Stomach smooth muscle (tissue), 2 donors: Measurements from ENCODE around the gene SLC38A8.

Experiments used
- H3K27ac ChIP-seq: one replicate; pipeline ENCODE4 v1.7.0; 2013; ENCODE audit warnings: mild to moderate bottlenecking, low read length, inconsistent platforms
- H3K27me3 ChIP-seq, 2 donors: one replicate each; pipeline ENCODE4 v1.7.0; 2013; ENCODE audit warnings: low read length in 2 of 2; ENCODE audit not compliant: insufficient read depth in 2 of 2, control insufficient read depth in 1 of 2
- H3K36me3 ChIP-seq, 2 donors: one replicate each; pipeline ENCODE4 v1.7.0; 2013; ENCODE audit warnings: low read length in 2 of 2; ENCODE audit not compliant: control insufficient read depth in 2 of 2, insufficient read depth in 2 of 2
- H3K4me1 ChIP-seq: one replicate; pipeline ENCODE4 v1.7.0; 2013; ENCODE audit warnings: low read length; ENCODE audit not compliant: control insufficient read depth, insufficient read depth
- H3K4me3 ChIP-seq, 2 donors: one replicate each; pipeline ENCODE4 v1.7.0; 2013; ENCODE audit warnings: low read length in 2 of 2
- H3K9ac ChIP-seq, 2 donors: one replicate each; pipeline ENCODE4 v1.7.0; 2013; ENCODE audit warnings: low read length in 2 of 2, mild to moderate bottlenecking in 1 of 2
- H3K9me3 ChIP-seq, 2 donors: one replicate each; pipeline ENCODE4 v1.7.0; 2013; ENCODE audit warnings: low read length in 2 of 2; ENCODE audit not compliant: control insufficient read depth in 2 of 2
- donor health status: healthy.
- donor health status: Pancreatic carcinoma.

Gene SLC38A8

DNA sequence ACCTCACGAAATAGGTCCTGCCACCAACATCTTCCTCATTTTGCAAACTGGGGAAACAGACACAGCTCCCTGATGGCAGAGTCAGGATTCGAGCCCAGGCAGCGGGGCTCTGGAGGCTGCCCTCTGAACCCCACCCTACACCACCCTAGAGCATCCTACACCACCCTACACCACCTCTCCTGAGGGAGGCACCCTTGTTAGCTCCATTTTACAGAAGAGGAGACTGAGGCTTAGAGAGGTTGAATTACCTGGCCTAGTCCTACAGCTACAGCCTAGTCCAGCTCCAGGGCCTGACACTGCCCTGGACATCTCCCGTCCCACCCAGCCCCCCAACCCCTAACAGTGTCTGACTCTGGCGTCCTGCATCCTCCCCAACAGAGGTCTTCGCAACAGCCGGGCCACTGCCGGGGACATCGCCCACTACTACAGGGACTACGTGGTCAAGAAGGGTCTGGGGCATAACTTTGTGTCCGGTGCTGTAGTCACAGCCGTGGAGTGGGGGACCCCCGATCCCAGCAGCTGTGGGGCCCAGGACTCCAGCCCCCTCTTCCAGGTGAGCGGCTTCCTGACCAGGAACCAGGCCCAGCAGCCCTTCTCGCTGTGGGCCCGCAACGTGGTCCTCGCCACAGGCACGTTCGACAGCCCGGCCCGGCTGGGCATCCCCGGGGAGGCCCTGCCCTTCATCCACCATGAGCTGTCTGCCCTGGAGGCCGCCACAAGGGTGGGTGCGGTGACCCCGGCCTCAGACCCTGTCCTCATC, 77.7 kb downstream of the SLC38A8 start:
- Histone ChIP-seq H3K36me3 (peaks cover 14 to 17% of the 10 kb centered on the region in 2 donors), H3K27ac (no peak overlapping the region)

DNA sequence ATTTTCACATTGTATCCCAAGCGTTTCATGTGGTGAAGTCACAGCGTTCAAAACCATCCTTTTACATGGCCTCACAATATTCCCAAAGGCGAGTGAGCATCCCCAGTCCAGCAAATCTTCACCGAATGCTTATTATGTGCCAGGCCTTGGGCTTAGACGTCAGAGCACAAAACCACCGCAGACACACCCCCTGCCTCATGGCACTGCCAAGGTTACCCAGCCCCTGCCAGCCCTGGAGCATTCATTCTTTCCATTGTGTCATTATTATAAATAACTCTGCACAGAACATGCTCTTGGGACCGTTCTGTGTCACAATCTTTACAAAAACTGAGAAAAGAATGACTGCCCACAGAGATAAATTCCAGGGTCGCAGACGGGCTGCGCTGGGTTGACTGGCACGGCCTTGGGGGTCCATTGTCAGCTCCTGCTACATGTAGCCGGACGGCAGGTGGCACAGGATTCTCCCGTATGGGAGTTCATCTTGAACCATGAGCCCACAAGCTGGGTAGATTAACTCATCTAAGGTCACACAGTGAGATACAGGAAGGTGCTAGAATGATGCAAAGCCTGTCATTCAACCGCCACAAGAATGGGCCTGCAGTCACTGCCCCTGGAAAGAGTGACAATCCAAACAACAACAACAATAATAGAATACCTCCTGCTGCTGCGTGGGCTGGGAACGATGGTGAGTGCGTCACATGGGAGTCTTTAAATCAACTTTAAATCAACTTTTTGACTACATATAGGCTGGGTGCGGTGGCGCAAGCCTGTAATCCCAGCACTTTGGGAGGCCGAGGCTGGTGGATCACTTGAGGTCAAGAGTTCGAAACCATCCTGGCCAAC, 79.1 kb downstream of the SLC38A8 start:
- Histone ChIP-seq H3K9me3 (no peaks in the 10 kb centered on the region), H3K4me3 (no peak overlapping the region), H3K9ac (no peak overlapping the region), H3K36me3 (peaks cover 25 to 26% of the 10 kb centered on the region in 2 donors), H3K27me3 (no peaks in the 10 kb centered on the region), H3K4me1 (no peaks in the 10 kb centered on the region), H3K27ac (no peak overlapping the region)

More for the DNA sequence above, 77.7 kb downstream of the SLC38A8 start:
- H3K9ac ChIP-seq: no peak overlapping the region
- no peaks in the 10 kb centered on the region for H3K9me3 ChIP-seq
- peaks cover 4% of the 10 kb centered on the region for H3K4me1 ChIP-seq
- no peak overlapping the region for H3K4me3 ChIP-seq
- peaks cover 2 to 8% of the 10 kb centered on the region in 2 donors for H3K27me3 ChIP-seq

DNA sequence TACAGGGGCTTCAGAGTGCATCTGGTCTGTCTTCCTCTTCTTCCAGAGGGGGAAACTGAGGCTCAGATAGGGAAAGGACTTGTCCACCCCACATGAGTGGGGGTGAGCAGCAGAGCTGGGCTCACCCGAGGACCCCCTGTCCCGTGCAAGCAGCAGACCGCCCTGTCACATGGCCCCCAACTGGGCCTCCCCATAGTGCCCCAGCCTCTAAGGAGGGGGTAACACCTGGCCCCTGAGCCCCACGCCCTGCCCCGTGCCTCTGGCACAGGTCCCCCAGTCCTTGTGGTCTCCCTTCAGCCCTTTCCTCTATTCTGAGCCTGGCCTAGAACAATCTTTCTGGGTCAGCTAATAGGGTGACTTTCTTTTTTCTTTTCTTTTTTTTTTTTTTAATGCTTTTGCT, 81.0 kb downstream of the SLC38A8 start:
- no peaks in the 10 kb centered on the region for H3K4me1 ChIP-seq
- peaks cover 26% of the 10 kb centered on the region in 2 donors for H3K36me3 ChIP-seq
- H3K27me3 ChIP-seq: no peaks in the 10 kb centered on the region
- H3K27ac ChIP-seq: no peak overlapping the region
- no peaks in the 10 kb centered on the region for H3K9me3 ChIP-seq
- H3K4me3 ChIP-seq: no peak overlapping the region
- H3K9ac ChIP-seq: no peak overlapping the region

- H3K9me3 ChIP-seq: no peaks in the 10 kb centered on the region
- peaks cover 26% of the 10 kb centered on the region in 2 donors for H3K36me3 ChIP-seq
- no peaks in the 10 kb centered on the region for H3K27me3 ChIP-seq
- H3K4me3 ChIP-seq: no peak overlapping the region
- H3K9ac ChIP-seq: no peak overlapping the region
- no peaks in the 10 kb centered on the region for H3K4me1 ChIP-seq
- no peak overlapping the region for H3K27ac ChIP-seq
Observed at GRCh38 chr16:83960521-83961249, 81.9 kb downstream of the SLC38A8 start.
